ENCODE data around the gene NGDN.

NGDN gene

DNA sequence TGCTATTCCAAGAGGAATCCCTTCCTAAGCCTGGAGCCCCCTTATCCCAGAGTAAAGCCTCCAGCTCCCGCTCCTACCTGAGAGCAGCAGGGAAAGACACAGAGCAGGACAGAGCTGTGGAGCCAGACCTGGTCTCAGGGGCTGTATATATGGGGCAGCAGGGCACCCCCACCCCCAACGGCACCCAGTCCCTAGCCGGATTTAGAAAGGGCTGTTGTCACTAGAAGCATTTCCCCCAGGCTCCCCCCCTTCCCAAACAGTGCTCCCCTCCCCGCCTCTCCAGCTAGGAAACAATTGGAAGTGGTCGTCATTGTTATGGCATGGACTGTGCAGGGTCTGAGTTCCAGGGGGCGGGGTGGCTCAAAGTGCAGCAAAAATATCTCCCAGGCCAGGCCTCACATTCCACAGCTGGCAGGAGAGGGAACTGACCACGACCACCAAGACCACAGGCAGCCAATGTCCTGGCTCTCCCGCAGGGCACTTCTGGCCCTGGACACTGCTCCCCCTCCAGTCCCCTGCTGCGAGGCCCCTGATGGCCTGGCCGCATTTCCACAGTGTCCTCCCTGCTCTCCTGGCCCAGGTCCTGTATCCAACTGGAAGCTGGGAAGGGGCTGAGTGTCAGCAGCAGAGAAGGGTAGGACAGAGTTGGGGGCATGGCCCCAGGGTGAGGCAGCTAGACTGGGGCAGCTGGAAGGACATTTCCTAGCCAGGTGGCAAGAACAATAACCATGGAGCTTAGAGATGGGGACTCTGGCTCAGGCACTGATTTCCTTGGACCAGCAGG lies 33.8 kb upstream of the NGDN start, which contains the start of gene MYH7:
TSS of gene MYH7 (minus strand) at position 118 of the 784 bp plus-strand sequence. CDS start 1,928 bp downstream, outside the sequence.
- H3K4me3 ChIP-seq (ENCODE audit: severe bottlenecking) = no peak within 1 kb of the TSS
- no peak within 1 kb of the TSS for H3K27ac ChIP-seq (ENCODE audit: poor library complexity, severe bottlenecking)
- H3K9me3 ChIP-seq (ENCODE audit: severe bottlenecking) = no peaks in the 10 kb centered on the region
- no peak for ATAC-seq (ENCODE audit: low read depth)
- DNase-seq (ENCODE audit: low spot score) = peak; percentile 45
- H3K4me1 ChIP-seq (ENCODE audit: insufficient read depth, poor library complexity, severe bottlenecking) = no peaks in the 10 kb centered on the region
- H3K27me3 ChIP-seq (ENCODE audit: insufficient read depth, poor library complexity, severe bottlenecking) = no peaks in the 10 kb centered on the region
- TF ChIP-seq, protein P1, sequence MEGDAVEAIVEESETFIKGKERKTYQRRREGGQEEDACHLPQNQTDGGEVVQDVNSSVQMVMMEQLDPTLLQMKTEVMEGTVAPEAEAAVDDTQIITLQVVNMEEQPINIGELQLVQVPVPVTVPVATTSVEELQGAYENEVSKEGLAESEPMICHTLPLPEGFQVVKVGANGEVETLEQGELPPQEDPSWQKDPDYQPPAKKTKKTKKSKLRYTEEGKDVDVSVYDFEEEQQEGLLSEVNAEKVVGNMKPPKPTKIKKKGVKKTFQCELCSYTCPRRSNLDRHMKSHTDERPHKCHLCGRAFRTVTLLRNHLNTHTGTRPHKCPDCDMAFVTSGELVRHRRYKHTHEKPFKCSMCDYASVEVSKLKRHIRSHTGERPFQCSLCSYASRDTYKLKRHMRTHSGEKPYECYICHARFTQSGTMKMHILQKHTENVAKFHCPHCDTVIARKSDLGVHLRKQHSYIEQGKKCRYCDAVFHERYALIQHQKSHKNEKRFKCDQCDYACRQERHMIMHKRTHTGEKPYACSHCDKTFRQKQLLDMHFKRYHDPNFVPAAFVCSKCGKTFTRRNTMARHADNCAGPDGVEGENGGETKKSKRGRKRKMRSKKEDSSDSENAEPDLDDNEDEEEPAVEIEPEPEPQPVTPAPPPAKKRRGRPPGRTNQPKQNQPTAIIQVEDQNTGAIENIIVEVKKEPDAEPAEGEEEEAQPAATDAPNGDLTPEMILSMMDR (IDR thresholded peaks at IDR 0.05; ENCODE audit: poor library complexity, severe bottlenecking) = no peak
- H3K36me3 ChIP-seq (ENCODE audit: low read depth) = no peaks in the 10 kb centered on the region

GRCh38 chr14:23436327-23437132 lies 33.0 kb upstream of the NGDN start:
- no peaks in the 10 kb centered on the region for H3K9me3 ChIP-seq (ENCODE audit: severe bottlenecking)
- H3K36me3 ChIP-seq (ENCODE audit: low read depth) = no peaks in the 10 kb centered on the region
- H3K4me1 ChIP-seq (ENCODE audit: insufficient read depth, poor library complexity, severe bottlenecking) = no peaks in the 10 kb centered on the region
- ATAC-seq (ENCODE audit: low read depth) (no peak), DNase-seq (ENCODE audit: low spot score) (no peak)
- TF ChIP-seq, protein P1 (IDR thresholded peaks at IDR 0.05; ENCODE audit: poor library complexity, severe bottlenecking) = no peak
- H3K27me3 ChIP-seq (ENCODE audit: insufficient read depth, poor library complexity, severe bottlenecking) = no peaks in the 10 kb centered on the region
- no peak overlapping the region for H3K27ac ChIP-seq (ENCODE audit: poor library complexity, severe bottlenecking)
- H3K4me3 ChIP-seq (ENCODE audit: severe bottlenecking) = no peak overlapping the region

DNA sequence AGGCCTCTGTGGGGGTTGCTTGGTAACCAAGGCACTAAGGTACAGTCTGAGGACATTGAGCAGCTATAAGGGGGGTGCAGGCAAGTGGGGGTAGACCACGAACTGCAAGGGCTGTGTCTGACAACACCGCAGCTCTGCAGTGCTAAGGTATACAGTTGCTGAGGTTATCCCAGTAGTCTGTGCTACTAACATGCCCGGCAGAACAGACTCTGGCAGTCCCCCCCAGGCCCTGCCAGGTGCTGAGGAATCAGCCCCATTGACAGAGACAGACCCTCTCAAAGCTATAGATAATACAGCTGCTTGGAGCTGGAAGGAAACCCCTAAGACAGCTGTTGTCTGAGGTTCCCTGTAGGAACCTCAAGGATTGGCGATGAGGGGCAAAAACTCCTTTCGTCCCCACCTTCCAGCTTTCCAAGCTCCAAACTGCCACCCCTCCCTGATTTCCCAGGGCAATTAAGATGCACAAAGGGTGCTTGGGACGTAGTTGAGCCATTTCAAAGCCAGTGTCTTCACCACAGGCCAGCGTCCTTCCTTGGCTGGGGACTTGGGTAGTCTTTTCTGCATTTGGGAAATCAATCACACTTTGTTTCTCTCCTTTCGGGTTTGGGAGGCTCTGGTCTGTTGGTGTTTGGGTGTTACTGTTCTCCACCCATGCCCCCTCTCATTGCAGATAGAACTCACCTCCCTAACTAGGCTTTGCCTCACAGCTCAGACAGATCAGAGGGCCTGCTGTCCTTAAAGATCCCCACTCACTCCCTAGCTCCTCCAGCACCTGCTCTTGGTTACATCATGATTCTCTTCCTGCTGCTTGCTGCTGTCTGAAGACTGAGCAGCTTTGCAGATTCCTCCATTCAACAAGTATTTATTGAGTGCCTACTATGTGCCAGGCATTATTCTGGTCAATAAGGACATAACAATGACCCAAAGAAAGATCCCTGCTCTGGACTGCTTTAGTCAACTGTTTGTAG lies 32.1 kb upstream of the NGDN start:
- no peak for ATAC-seq (ENCODE audit: low read depth)
- H3K27me3 ChIP-seq (ENCODE audit: insufficient read depth, poor library complexity, severe bottlenecking) = no peaks in the 10 kb centered on the region
- TF ChIP-seq, protein P1 (IDR thresholded peaks at IDR 0.05; ENCODE audit: poor library complexity, severe bottlenecking) = no peak
- DNase-seq (ENCODE audit: low spot score) = peak; percentile 35
- no peaks in the 10 kb centered on the region for H3K36me3 ChIP-seq (ENCODE audit: low read depth)
- H3K4me3 ChIP-seq (ENCODE audit: severe bottlenecking) = no peak overlapping the region
- H3K9me3 ChIP-seq (ENCODE audit: severe bottlenecking) = no peaks in the 10 kb centered on the region
- no peak overlapping the region for H3K27ac ChIP-seq (ENCODE audit: poor library complexity, severe bottlenecking)
- no peaks in the 10 kb centered on the region for H3K4me1 ChIP-seq (ENCODE audit: insufficient read depth, poor library complexity, severe bottlenecking)

GRCh38 chr14:23438101-23438971 lies 31.2 kb upstream of the NGDN start:
- ATAC-seq (ENCODE audit: low read depth) = no peak

More at GRCh38 chr14:23438101-23438971, 31.2 kb upstream of the NGDN start:
- H3K9me3 ChIP-seq (ENCODE audit: severe bottlenecking) = no peaks in the 10 kb centered on the region
- H3K4me1 ChIP-seq (ENCODE audit: insufficient read depth, poor library complexity, severe bottlenecking) = no peaks in the 10 kb centered on the region
- TF ChIP-seq, protein P1 (IDR thresholded peaks at IDR 0.05; ENCODE audit: poor library complexity, severe bottlenecking) = no peak
- no peak overlapping the region for H3K4me3 ChIP-seq (ENCODE audit: severe bottlenecking)
- no peaks in the 10 kb centered on the region for H3K27me3 ChIP-seq (ENCODE audit: insufficient read depth, poor library complexity, severe bottlenecking)
- no peaks in the 10 kb centered on the region for H3K36me3 ChIP-seq (ENCODE audit: low read depth)
- DNase-seq (ENCODE audit: low spot score) = no peak
- H3K27ac ChIP-seq (ENCODE audit: poor library complexity, severe bottlenecking) = no peak overlapping the region

Measured in RWPE2 (cell line).